H1 (cell line): ENCODE results near the gene CEP128. TPM values are rescaled to one million over a fixed set of nuclear protein-coding genes. Genes with fewer than 3 reads are reported as not detected.

Experiments used
- CTCF ChIA-PET: fragments of 300-600 bp; sonication (Branson Sonifier 250); formaldehyde crosslinking; loops from one replicate; lab custom pipeline; 2021; ENCODE audit not compliant: partially characterized antibody; lab: Charles Lee
- POLR2A ChIA-PET: fragments of 300-600 bp; sonication (Branson Sonifier 250); formaldehyde crosslinking; loops from one replicate; lab custom pipeline; 2021; ENCODE audit warnings: inconsistent platforms; ENCODE audit not compliant: partially characterized antibody; lab: Charles Lee
- DNase-seq, 2 experiments: peaks; one replicate each; pipeline versions ENCODE4 v3.0.0 to v3.0.0-alpha.2; 2010 to 2022; ENCODE audit warnings: low spot score in 2 of 2, low read depth in 1 of 2, mixed read lengths in 1 of 2
- FAIRE-seq: peaks from 2 replicates; lab custom pipeline; 2011; peaks lifted over from hg19 to GRCh38; lab: Jason Lieb, UNC
- H2AFZ ChIP-seq: 2 replicates; pipeline ENCODE4 v1.8.1; 2012; ENCODE audit warnings: low read length, inconsistent platforms
- H2AK5ac ChIP-seq: 2 replicates; pipeline ENCODE4 v1.6.1; 2013; ENCODE audit warnings: low read depth, low read length
- H2BK120ac ChIP-seq: replicated peaks from 2 replicates; pipeline ENCODE3; 2013; ENCODE audit warnings: low read depth, low read length, inconsistent platforms
- H2BK12ac ChIP-seq: 2 replicates; pipeline ENCODE4 v1.6.1; 2013; ENCODE audit warnings: low read depth, low read length
- H2BK15ac ChIP-seq: 2 replicates; pipeline ENCODE4 v1.6.1; 2013; ENCODE audit warnings: low read length
- H2BK20ac ChIP-seq: 2 replicates; pipeline ENCODE4 v1.6.1; 2013; ENCODE audit warnings: low read length
- H2BK5ac ChIP-seq: 2 replicates; pipeline ENCODE4 v1.6.1; 2013; ENCODE audit warnings: low read depth, low read length
- H3K14ac ChIP-seq: 2 replicates; pipeline ENCODE4 v1.6.1; 2013; ENCODE audit warnings: inconsistent platforms; ENCODE audit not compliant: insufficient read length
- H3K18ac ChIP-seq: 2 replicates; pipeline ENCODE4 v1.6.1; 2013; ENCODE audit warnings: low read length; ENCODE audit errors: extremely low read depth
- H3K23ac ChIP-seq: 2 replicates; pipeline ENCODE4 v1.6.1; 2013; ENCODE audit warnings: inconsistent platforms; ENCODE audit not compliant: insufficient read length
- H3K23me2 ChIP-seq: 2 replicates; pipeline ENCODE4 v1.6.1; 2013; ENCODE audit warnings: low read depth, low read length
- H3K27ac ChIP-seq: 2 replicates; pipeline ENCODE4 v1.6.1; 2011; ENCODE audit warnings: low read depth, low read length, inconsistent platforms
- H3K27me3 ChIP-seq, 4 experiments: replicated peaks in 1 of 4; 1 replicate in 1 of 4; 2 replicates in 3 of 4; pipeline versions ENCODE4 v1.6.1 to v1.8.1; 2011 to 2013; ENCODE audit warnings: low read length in 3 of 4, mild to moderate bottlenecking in 3 of 4, inconsistent platforms in 2 of 4, mixed read lengths in 2 of 4, moderate library complexity in 1 of 4; ENCODE audit not compliant: control insufficient read depth in 3 of 4, insufficient read depth in 3 of 4; ENCODE audit errors: extremely low read depth in 1 of 4
- H3K36me3 ChIP-seq, 4 experiments: 2 replicates each; pipeline versions ENCODE4 v1.6.1 to v1.8.1; 2011 to 2013; ENCODE audit warnings: mild to moderate bottlenecking in 4 of 4, low read length in 3 of 4, moderate library complexity in 2 of 4, control low read depth in 1 of 4, inconsistent platforms in 1 of 4; ENCODE audit not compliant: insufficient read depth in 4 of 4, control insufficient read depth in 2 of 4
- H3K4ac ChIP-seq: replicated peaks from 2 replicates; pipeline ENCODE3; 2013; ENCODE audit warnings: low read length, low read depth, mixed read lengths, inconsistent platforms; ENCODE audit not compliant: insufficient read length
- H3K4me1 ChIP-seq, 4 experiments: replicated peaks in 1 of 4; 1 replicate in 1 of 4; 2 replicates in 3 of 4; pipeline versions ENCODE4 v1.6.1 to v1.8.1; 2011 to 2013; ENCODE audit warnings: low read length in 3 of 4, inconsistent platforms in 2 of 4, mixed read lengths in 1 of 4; ENCODE audit not compliant: insufficient read depth in 4 of 4, control insufficient read depth in 3 of 4
- H3K4me2 ChIP-seq, 2 experiments: 2 replicates each; pipeline versions ENCODE4 v1.6.1 to v1.8.1; 2011 to 2013; ENCODE audit warnings: low read depth in 2 of 2, low read length in 2 of 2, control low read depth in 1 of 2, inconsistent platforms in 1 of 2, mild to moderate bottlenecking in 1 of 2; ENCODE audit not compliant: insufficient read depth in 1 of 2
- H3K4me3 ChIP-seq, 4 experiments: fragments of 200-600, 300-600 bp in 1 of 4; sonication (generic), shearing (Covaris generic), sonication (Bioruptor Twin) in 1 of 4; 2 replicates each; pipeline versions ENCODE4 v1.5.1 to v1.8.1; 2011 to 2016; ENCODE audit warnings: low read length in 4 of 4, low read depth in 3 of 4, control low read depth in 2 of 4, inconsistent platforms in 2 of 4, mild to moderate bottlenecking in 2 of 4, mixed read lengths in 1 of 4, moderate library complexity in 1 of 4; ENCODE audit not compliant: insufficient read depth in 2 of 4; ENCODE audit errors: extremely low read depth in 1 of 4
- H3K56ac ChIP-seq: replicated peaks from 2 replicates; pipeline ENCODE3; 2013; ENCODE audit warnings: low read depth, mild to moderate bottlenecking, mixed read lengths, low read length, inconsistent platforms; ENCODE audit not compliant: insufficient read length
- H3K79me1 ChIP-seq: 2 replicates; pipeline ENCODE4 v1.6.1; 2013; ENCODE audit warnings: low read depth, low read length, control low read depth
- H3K79me2 ChIP-seq, 2 experiments: 2 replicates each; pipeline versions ENCODE4 v1.6.1 to v1.8.1; 2012 to 2013; ENCODE audit warnings: low read length in 2 of 2, mild to moderate bottlenecking in 2 of 2, inconsistent platforms in 1 of 2; ENCODE audit not compliant: insufficient read depth in 2 of 2, control insufficient read depth in 1 of 2
- H3K9ac ChIP-seq, 4 experiments: replicated peaks in 1 of 4; 1 replicate in 1 of 4; 2 replicates in 3 of 4; pipeline versions ENCODE4 v1.6.1 to v1.8.1; 2011 to 2013; ENCODE audit warnings: low read depth in 3 of 4, low read length in 3 of 4, control low read depth in 2 of 4, mild to moderate bottlenecking in 2 of 4, moderate library complexity in 2 of 4, inconsistent platforms in 1 of 4; ENCODE audit errors: extremely low read depth in 1 of 4
- H3K9me3 ChIP-seq, 2 experiments: 2 replicates each; pipeline versions ENCODE4 v1.6.1 to v1.8.1; 2012 to 2013; ENCODE audit warnings: mild to moderate bottlenecking in 2 of 2, moderate library complexity in 2 of 2, control low read depth in 1 of 2, inconsistent platforms in 1 of 2, low read depth in 1 of 2, low read length in 1 of 2, mixed read lengths in 1 of 2; ENCODE audit not compliant: insufficient read depth in 2 of 2
- H4K20me1 ChIP-seq, 2 experiments: replicated peaks in 1 of 2; 2 replicates each; pipeline versions ENCODE3 to v1.8.1; 2011 to 2013; ENCODE audit warnings: inconsistent platforms in 2 of 2, low read length in 2 of 2, mild to moderate bottlenecking in 1 of 2; ENCODE audit not compliant: insufficient read depth in 2 of 2, control insufficient read depth in 1 of 2
- H4K5ac ChIP-seq: 2 replicates; pipeline ENCODE4 v1.6.1; 2013; ENCODE audit warnings: low read length, low read depth, mixed read lengths, inconsistent platforms; ENCODE audit not compliant: insufficient read length
- H4K8ac ChIP-seq: 2 replicates; pipeline ENCODE4 v1.8.0; 2013; ENCODE audit warnings: mild to moderate bottlenecking, moderate library complexity, low read length, inconsistent platforms; ENCODE audit not compliant: insufficient read depth; ENCODE audit errors: extremely low read depth
- H4K91ac ChIP-seq: replicated peaks from 2 replicates; pipeline ENCODE3; 2013; ENCODE audit warnings: low read length, mixed read lengths, inconsistent platforms; ENCODE audit not compliant: insufficient read length
- EZH2 ChIP-seq: fragments of 200-600 bp; sonication (generic); IDR thresholded peaks from 2 replicates; pipeline ENCODE4 v1.7.1; 2012; ENCODE audit warnings: low read depth, mild to moderate bottlenecking, moderate library complexity, low read length, inconsistent platforms; ENCODE audit not compliant: severe bottlenecking
- JUN ChIP-seq: IDR thresholded peaks from 2 replicates; pipeline ENCODE4 v1.6.1; 2011; ENCODE audit warnings: low read depth, mild to moderate bottlenecking, improper control_type of control experiment, low read length
- PHF8 ChIP-seq: fragments of 200-600 bp; sonication (generic); conservative IDR thresholded peaks from 2 replicates; pipeline ENCODE4 v1.7.1; 2012; ENCODE audit warnings: low read depth, mild to moderate bottlenecking, inconsistent platforms, low read length, moderate library complexity
- RAD21 ChIP-seq, 2 experiments: IDR thresholded peaks in 1 of 2; conservative IDR thresholded peaks in 1 of 2; 2 replicates each; pipeline ENCODE4 v1.6.1; 2011; ENCODE audit warnings: low read depth in 2 of 2, low read length in 2 of 2, improper control_type of control experiment in 1 of 2, inconsistent platforms in 1 of 2, mild to moderate bottlenecking in 1 of 2, moderate library complexity in 1 of 2
- WGBS, 2 experiments: shearing (Covaris generic) in 1 of 2; methylation state at CpG; one replicate each; pipeline versions ENCODE4 v1.1.6 to v1.1.7; 2013 to 2015; ENCODE audit warnings: low lambda C conversion rate in 2 of 2, mixed read lengths in 2 of 2, inconsistent platforms in 1 of 2, low coverage in 1 of 2, missing lambda C conversion rate in 1 of 2; ENCODE audit not compliant: insufficient replicate concordance in 2 of 2, insufficient coverage in 1 of 2, insufficient read length in 1 of 2; ENCODE audit errors: extremely low coverage in 1 of 2, missing lambda C conversion rate in 1 of 2; 5-methylcytosine and 5-hydroxymethylcytosine counted together
- polyA plus RNA-seq, 7 experiments: library from polyadenylated mRNA; depleted of rRNA in 3 of 7; stranded (reverse) in 5 of 7; unstranded in 2 of 7; fragments of >200 nt in 5 of 7; fragments of 200-250 nt in 2 of 7; gene quantifications; 1 replicate in 5 of 7; 2 replicates in 1 of 7; 4 replicates in 1 of 7; pipeline versions ENCODE4 v1.2.1 to v1.2.3, GENCODE V29; 2011 to 2013; ENCODE audit warnings: missing spikeins in 2 of 7, mixed read lengths in 2 of 7
- total RNA-seq: library from RNA; stranded (reverse); fragmentation: NEBNext Ultra II Directional; extraction: Animal tissue kit (Norgen Biotek cat#: 25700); gene quantifications from 2 replicates; pipeline ENCODE4 v1.2.1, GENCODE V29; 2021

Gene CEP128
- total and polyA plus RNA-seq, 2 of the 8 experiments (the other 6 are each of a cell fraction or from before 2014, with no cell fraction given): 1.9 to 17.0 TPM

DNA sequence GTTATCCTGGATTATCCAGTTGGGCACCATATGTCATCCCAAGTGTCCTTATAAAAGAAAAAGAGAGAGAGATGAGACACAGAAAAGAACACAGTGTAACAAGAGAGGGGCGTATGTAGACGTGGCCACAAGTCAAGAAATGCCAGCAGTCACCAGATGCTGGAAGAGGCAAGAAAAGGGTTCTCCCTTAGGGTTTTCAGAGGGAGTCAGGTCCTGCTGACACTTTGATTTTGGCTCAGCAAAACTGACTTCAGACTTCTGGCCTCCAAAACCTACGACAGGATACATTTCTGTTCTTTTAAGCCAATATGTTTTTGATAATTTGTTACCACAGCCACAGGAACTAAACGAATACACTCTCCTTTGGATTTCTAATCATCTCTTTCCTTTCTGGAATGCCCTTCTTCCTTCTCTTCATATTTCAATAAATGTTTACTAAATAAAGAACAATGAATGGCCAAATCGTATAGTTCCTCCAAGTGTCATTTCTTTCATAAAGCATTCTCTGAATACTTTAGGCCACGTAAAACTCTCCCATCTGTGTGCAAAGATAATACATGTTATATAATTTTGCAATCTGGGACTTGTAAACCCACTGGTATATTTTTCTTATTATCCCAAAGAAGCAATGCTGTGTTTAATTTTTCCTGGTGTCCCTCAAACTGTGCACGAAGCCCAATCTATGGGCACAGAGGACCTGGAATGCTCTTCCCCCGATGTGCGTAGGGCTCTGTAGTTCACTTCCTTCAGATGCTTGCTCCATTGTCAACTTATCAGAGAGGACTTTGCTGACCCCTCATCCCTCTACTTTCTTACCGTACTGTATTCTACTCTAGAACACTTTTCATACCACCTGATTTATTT lies 303.6 kb downstream of the CEP128 start:
- TF ChIP-seq JUN: no peak
- no peak for TF ChIP-seq RAD21 (IDR thresholded peaks at IDR 0.05 in 1 of 2, conservative IDR thresholded peaks at IDR 0.05 in 1 of 2; ENCODE audit: low read depth in 2 of 2, low read length in 2 of 2)
- no peak for TF ChIP-seq PHF8
- no peak for TF ChIP-seq EZH2
- TF ChIP-seq, all 59 proteins: peak for 0
- Histone ChIP-seq H3K79me1 (no peaks in the 10 kb centered on the region), H3K56ac (no peak overlapping the region), H4K8ac (no peak overlapping the region), H4K5ac (no peak overlapping the region), H3K4ac (no peak overlapping the region), H2BK12ac (no peak overlapping the region), H2BK5ac (no peak overlapping the region), H3K27me3 (no peaks in the 10 kb centered on the region), H2BK120ac (no peak overlapping the region), H2AK5ac (0 out of 2 replicates have a peak overlapping the region, but pooled peaks have one; percentile 30), H3K9ac (no peak overlapping the region), H3K36me3 (no peaks in the 10 kb centered on the region), H2BK15ac (no peak overlapping the region), H4K20me1 (no peaks in the 10 kb centered on the region), H3K9me3 (no peaks in the 10 kb centered on the region), H3K14ac (no peak overlapping the region), H2AFZ (no peak overlapping the region), H2BK20ac (no peak overlapping the region), H3K27ac (no peak overlapping the region), H3K4me2 (no peak overlapping the region), H3K4me3 (no peak overlapping the region), H3K23ac (no peak overlapping the region), H3K79me2 (no peaks in the 10 kb centered on the region), H3K18ac (no peak overlapping the region), H4K91ac (no peak overlapping the region), H3K4me1 (no peaks in the 10 kb centered on the region; a peak in 1 of 7 replicates), H3K23me2 (no peaks in the 10 kb centered on the region)
- WGBS, 2 experiments: 86% methylated on average over 10 of the region's 10 CpGs; no CpG with 5 or more reads in 1 of the 2 experiments
- CTCF ChIA-PET: interaction anchor here (1.0 to 1.1 kb wide), 2 partner anchors 12 to 71 kb away, joined by 3 to 4 read pairs; no protein-coding TSS in a partner anchor
- no peak for DNase-seq
- no peak for FAIRE-seq
- POLR2A ChIA-PET: no interaction called here
